Glomerular endothelial cell (primary cell): Measurements from ENCODE around the gene TMEM238L. TPM values are rescaled to one million over a fixed set of nuclear protein-coding genes. Genes with fewer than 3 reads are reported as not detected.

Source experiments
- DNase-seq: peaks from one replicate; pipeline ENCODE4 v3.0.0-alpha.2; 2011; ENCODE audit warnings: low read depth, low spot score; ENCODE audit errors: extremely low read depth
- total RNA-seq: library from RNA; depleted of rRNA; stranded (reverse); fragments of >200 nt; gene quantifications from 2 replicates; pipeline ENCODE4 v1.2.3, GENCODE V29; 2015

Gene TMEM238L
- total RNA-seq, 1 donor from 2014 or later: not detected

- DNase-seq: no peak
Observed at GRCh38 chr17:10776381-10776780, 27.5 kb downstream of the TMEM238L start.

- no peak for DNase-seq
Observed at GRCh38 chr17:10775740-10776356, 28.1 kb downstream of the TMEM238L start.

- no peak for DNase-seq
Observed at GRCh38 chr17:10775058-10775457, 28.8 kb downstream of the TMEM238L start.

GRCh38 chr17:10773391-10773790 is 30.5 kb downstream of the TMEM238L start:
- no peak for DNase-seq

GRCh38 chr17:10772425-10773380 is 31.2 kb downstream of the TMEM238L start:
- DNase-seq: no peak

GRCh38 chr17:10771148-10771547 is 32.8 kb downstream of the TMEM238L start:
- no peak for DNase-seq

- DNase-seq: no peak
Observed at GRCh38 chr17:10769840-10770239, 34.1 kb downstream of the TMEM238L start.

GRCh38 chr17:10768750-10769251 is 35.1 kb downstream of the TMEM238L start:
- no peak for DNase-seq

- DNase-seq: no peak
Observed at GRCh38 chr17:10767232-10767631, 36.7 kb downstream of the TMEM238L start.

- DNase-seq: no peak
Observed at GRCh38 chr17:10762037-10762436, 41.9 kb downstream of the TMEM238L start.

GRCh38 chr17:10761281-10761680 is 42.6 kb downstream of the TMEM238L start:
- no peak for DNase-seq

- no peak for DNase-seq
Observed at GRCh38 chr17:10758062-10758461, 45.8 kb downstream of the TMEM238L start.

- no peak for DNase-seq
Observed at GRCh38 chr17:10757647-10758046, 46.3 kb downstream of the TMEM238L start.

GRCh38 chr17:10757067-10757466 is 46.8 kb downstream of the TMEM238L start:
- DNase-seq: no peak

- no peak for DNase-seq
Observed at GRCh38 chr17:10756619-10757018, 47.3 kb downstream of the TMEM238L start.

GRCh38 chr17:10756185-10756584 is 47.7 kb downstream of the TMEM238L start:
- no peak for DNase-seq

GRCh38 chr17:10755592-10756127 is 48.2 kb downstream of the TMEM238L start:
- DNase-seq: no peak

GRCh38 chr17:10754861-10755591 is 48.9 kb downstream of the TMEM238L start:
- no peak for DNase-seq

GRCh38 chr17:10754109-10754508 is 49.8 kb downstream of the TMEM238L start:
- DNase-seq: no peak

GRCh38 chr17:10752696-10753095 is 51.2 kb downstream of the TMEM238L start:
- no peak for DNase-seq

GRCh38 chr17:10751563-10751962 is 52.3 kb downstream of the TMEM238L start:
- DNase-seq: no peak
